Measurements from ENCODE around the gene LIMK1. TPM values are rescaled to one million over a fixed set of nuclear protein-coding genes. Genes with fewer than 3 reads are reported as not detected.

LIMK1 gene
- total RNA-seq, 3 donors from 2014 or later = 18.0 to 18.6 (median 18.1) TPM

DNA sequence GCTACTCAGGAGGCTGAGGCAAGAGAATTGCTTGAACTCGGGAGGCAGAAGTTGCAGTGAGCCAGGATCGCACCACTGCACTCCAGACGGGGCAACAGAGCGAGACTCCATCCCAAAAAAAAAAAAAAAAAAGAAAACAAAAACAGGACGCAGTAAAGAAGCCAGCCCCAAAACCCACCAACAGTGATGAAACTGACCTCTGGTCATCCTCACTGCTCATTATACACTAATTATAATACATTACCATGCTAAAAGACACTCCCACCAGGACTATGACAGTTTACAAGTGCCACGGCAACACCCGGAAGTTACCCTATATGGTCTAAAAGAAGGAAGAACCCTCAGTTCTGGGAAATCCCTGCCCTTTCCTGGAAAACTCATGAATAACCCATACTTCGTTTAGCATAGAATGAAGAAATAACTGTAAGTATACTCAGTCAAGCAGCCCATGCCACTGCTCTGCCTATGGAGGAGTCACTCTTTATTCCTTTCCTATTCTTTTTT is 50.6 kb downstream of the LIMK1 start:
- Histone ChIP-seq H3K36me3 (no peaks in the 10 kb centered on the region), H3K4me1 (no peaks in the 10 kb centered on the region), H3K27me3 (no peaks in the 10 kb centered on the region), H3K4me3 (no peak overlapping the region), H3K9me3 (no peaks in the 10 kb centered on the region), H3K27ac (no peak overlapping the region)
- no peak for DNase-seq (ENCODE audit: low spot score in 2 of 2)
- TF ChIP-seq POLR2AphosphoS5 (IDR thresholded peaks at IDR 0.05) = no peak
- TF ChIP-seq, protein P1, sequence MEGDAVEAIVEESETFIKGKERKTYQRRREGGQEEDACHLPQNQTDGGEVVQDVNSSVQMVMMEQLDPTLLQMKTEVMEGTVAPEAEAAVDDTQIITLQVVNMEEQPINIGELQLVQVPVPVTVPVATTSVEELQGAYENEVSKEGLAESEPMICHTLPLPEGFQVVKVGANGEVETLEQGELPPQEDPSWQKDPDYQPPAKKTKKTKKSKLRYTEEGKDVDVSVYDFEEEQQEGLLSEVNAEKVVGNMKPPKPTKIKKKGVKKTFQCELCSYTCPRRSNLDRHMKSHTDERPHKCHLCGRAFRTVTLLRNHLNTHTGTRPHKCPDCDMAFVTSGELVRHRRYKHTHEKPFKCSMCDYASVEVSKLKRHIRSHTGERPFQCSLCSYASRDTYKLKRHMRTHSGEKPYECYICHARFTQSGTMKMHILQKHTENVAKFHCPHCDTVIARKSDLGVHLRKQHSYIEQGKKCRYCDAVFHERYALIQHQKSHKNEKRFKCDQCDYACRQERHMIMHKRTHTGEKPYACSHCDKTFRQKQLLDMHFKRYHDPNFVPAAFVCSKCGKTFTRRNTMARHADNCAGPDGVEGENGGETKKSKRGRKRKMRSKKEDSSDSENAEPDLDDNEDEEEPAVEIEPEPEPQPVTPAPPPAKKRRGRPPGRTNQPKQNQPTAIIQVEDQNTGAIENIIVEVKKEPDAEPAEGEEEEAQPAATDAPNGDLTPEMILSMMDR (IDR thresholded peaks at IDR 0.05) = no peak
- intact Hi-C loops (cut with DNase I; ENCODE audit: low total_unique reads) = no loop called here

DNA sequence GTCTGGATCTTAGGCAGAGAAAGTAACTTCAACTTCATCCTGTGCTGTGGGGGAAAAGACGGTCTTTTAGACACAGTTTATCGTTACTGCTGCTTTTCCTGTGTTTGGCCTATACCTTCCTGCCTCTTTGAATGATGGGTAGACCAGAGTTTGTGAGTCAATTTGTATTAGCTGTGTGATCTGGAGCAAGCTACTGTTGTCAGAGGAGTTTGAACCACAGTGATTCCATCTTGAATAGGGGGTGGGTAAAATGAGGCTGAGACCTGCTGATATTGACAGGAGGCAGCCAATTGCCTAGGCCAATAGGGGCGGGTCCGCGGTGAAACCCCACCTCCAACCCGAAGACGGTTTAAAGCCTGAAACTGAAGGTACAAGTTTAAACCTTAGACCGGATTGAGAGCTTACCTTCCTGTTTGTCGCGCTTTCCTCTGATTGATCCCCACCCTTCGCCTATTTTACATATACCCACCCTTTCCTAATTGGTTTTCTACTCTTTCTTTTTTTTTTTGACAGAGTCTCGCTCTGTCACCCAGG is 54.8 kb downstream of the LIMK1 start:
- Histone ChIP-seq H3K27me3 (no peaks in the 10 kb centered on the region), H3K27ac (no peak overlapping the region), H3K4me3 (no peak overlapping the region), H3K36me3 (no peaks in the 10 kb centered on the region), H3K9me3 (no peaks in the 10 kb centered on the region), H3K4me1 (no peaks in the 10 kb centered on the region)
- no peak for DNase-seq (ENCODE audit: low spot score in 2 of 2)
- TF ChIP-seq POLR2AphosphoS5 (IDR thresholded peaks at IDR 0.05) (no peak), POLR2A (IDR thresholded peaks at IDR 0.05) (no peak)
- TF ChIP-seq, protein P1 (IDR thresholded peaks at IDR 0.05) = no peak
- intact Hi-C loops (cut with DNase I; ENCODE audit: low total_unique reads) = no loop called here

DNA sequence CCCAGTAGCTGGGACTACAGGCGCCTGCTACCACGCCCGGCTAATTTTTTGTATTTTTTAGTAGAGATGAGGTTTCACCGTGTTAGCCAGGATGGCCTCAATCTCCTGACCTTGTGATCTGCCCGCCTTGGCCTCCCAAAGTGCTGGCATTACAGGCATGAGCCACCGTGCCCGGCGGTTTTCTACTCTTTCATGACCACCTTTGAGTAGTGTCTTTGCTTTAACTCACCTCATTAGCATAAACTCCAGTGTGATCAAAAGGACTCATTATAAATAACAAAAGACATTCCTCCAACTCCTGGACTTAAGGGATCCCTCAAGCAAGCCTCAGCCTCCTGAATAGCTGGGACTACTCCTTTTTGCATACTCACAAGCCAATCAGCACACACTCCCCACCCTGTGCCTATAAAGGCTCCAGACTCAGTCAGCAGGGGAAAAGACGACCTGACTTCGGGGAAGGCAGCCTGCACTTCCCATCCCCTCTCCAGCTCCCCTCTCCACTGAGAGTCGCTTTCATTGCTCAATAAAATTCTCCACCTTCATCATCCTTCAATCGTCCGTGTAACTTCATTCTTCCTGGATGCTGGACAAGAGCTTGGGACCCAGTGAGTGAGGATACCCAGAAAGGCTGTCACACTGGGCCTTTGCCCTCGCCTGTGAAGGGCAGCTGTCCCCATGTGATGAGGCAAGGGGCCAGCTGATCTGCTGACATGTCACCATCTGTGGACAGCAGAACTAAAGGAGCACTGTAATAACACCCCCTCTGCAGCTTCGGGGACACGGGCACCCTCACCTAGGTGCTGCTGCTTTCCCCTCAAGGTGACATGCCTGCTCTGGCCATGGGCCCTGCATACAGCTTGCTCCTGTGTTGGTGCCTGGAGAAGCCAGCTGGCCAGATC is 55.6 kb downstream of the LIMK1 start:
- Histone ChIP-seq H3K36me3 (no peaks in the 10 kb centered on the region), H3K4me3 (no peak overlapping the region), H3K9me3 (no peaks in the 10 kb centered on the region), H3K4me1 (no peaks in the 10 kb centered on the region), H3K27ac (no peak overlapping the region), H3K27me3 (no peaks in the 10 kb centered on the region)
- no peak for DNase-seq (ENCODE audit: low spot score in 2 of 2)
- intact Hi-C loops (cut with DNase I; ENCODE audit: low total_unique reads) = no loop called here
- TF ChIP-seq POLR2AphosphoS5 (IDR thresholded peaks at IDR 0.05) (no peak), POLR2A (IDR thresholded peaks at IDR 0.05) (no peak)
- TF ChIP-seq, protein P1 (IDR thresholded peaks at IDR 0.05) = no peak

DNA sequence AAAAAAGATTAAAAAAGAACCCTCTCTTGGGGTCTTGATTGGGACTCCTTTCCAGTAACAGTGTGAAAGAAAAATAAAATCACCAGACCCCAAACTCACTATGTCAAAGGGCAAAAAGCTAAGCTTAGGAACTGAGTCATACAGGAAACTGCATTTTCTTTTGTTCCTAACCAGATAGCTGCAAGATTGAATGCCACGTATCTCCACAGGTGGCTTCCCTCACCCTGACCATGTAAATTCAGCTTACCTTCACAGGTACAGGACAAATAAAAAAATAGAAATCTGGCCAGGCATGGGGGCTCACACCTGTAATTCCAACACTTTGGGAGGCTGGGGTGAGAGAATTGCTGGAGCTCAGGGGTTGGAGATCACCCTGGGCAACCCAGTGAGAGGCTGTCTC is 58.1 kb downstream of the LIMK1 start:
- no peaks in the 10 kb centered on the region for H3K4me1 ChIP-seq
- no peak overlapping the region for H3K27ac ChIP-seq
- no peak for TF ChIP-seq POLR2A (IDR thresholded peaks at IDR 0.05)
- no peak for TF ChIP-seq POLR2AphosphoS5 (IDR thresholded peaks at IDR 0.05)
- TF ChIP-seq, protein P1 (IDR thresholded peaks at IDR 0.05) = no peak
- H3K36me3 ChIP-seq = no peaks in the 10 kb centered on the region
- intact Hi-C loops (cut with DNase I; ENCODE audit: low total_unique reads) = loop anchor here (5.0 kb wide), 1 partner anchor 1606 kb away; no protein-coding TSS in a partner anchor
- DNase-seq (ENCODE audit: low spot score in 2 of 2) = no peak
- H3K4me3 ChIP-seq = no peak overlapping the region
- H3K9me3 ChIP-seq = peaks cover 2 to 8% of the 10 kb centered on the region in 2 donors
- no peaks in the 10 kb centered on the region for H3K27me3 ChIP-seq

DNA sequence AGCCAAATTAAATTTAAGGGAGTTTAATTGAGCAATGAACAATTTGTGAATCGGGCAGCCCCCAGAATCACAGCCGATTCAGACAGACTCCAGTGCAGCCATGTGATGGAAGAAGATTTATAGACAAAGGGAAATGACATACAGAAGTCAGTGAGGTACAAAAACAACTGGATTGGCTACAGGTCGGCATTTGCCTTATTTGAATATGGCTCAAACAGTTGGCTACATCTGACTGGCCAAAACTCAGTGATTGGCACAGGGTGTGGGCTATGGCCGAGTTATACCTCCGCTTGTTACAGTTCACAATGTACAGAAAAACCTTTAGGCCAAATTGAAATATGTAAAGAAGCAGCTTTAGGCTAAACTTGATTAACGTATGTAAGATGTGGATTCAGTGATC is 59.8 kb downstream of the LIMK1 start:
- TF ChIP-seq POLR2A (IDR thresholded peaks at IDR 0.05) (no peak), POLR2AphosphoS5 (IDR thresholded peaks at IDR 0.05) (no peak)
- TF ChIP-seq, protein P1 (IDR thresholded peaks at IDR 0.05) = no peak
- no peak overlapping the region for H3K27ac ChIP-seq
- H3K4me3 ChIP-seq = no peak overlapping the region
- no peaks in the 10 kb centered on the region for H3K36me3 ChIP-seq
- intact Hi-C loops (cut with DNase I; ENCODE audit: low total_unique reads) = loop anchor here (5.0 kb wide), 1 partner anchor 1604 kb away; no protein-coding TSS in a partner anchor
- H3K27me3 ChIP-seq = no peaks in the 10 kb centered on the region
- no peak for DNase-seq (ENCODE audit: low spot score in 2 of 2)
- H3K9me3 ChIP-seq = peaks cover 2 to 8% of the 10 kb centered on the region in 2 donors
- no peaks in the 10 kb centered on the region for H3K4me1 ChIP-seq

Data from breast epithelium (tissue), 4 donors.